GM12878 (cell line): ENCODE results near the gene GIMAP6.
"Not testable (repeated sequence)": the region's sequence is repeated elsewhere in the genome, so short reads cannot be mapped to it uniquely, and the experiment has no call there.

ENCODE experiments used
- ATF7 ChIP-seq: fragments of 450-650 bp; IDR thresholded peaks from 2 replicates; pipeline ENCODE4 v1.6.1; 2016; ENCODE audit warnings: low read depth, mild to moderate bottlenecking
- JUND ChIP-seq: IDR thresholded peaks from 2 replicates; pipeline ENCODE4 v1.6.1; 2012; ENCODE audit warnings: low read depth, mild to moderate bottlenecking, low read length, improper control_type of control experiment, moderate library complexity
- POLR2A ChIP-seq: IDR thresholded peaks from 2 replicates; pipeline ENCODE4 v1.6.1; 2011; ENCODE audit warnings: low read depth, mild to moderate bottlenecking, low read length
- POLR2AphosphoS5 ChIP-seq: IDR thresholded peaks from 2 replicates; pipeline ENCODE4 v1.6.1; 2011; ENCODE audit warnings: mild to moderate bottlenecking, low read length, inconsistent platforms
- POU2F2 ChIP-seq: IDR thresholded peaks from 3 replicates; pipeline ENCODE4 v1.6.1; 2011; ENCODE audit warnings: low read depth, mild to moderate bottlenecking, low read length, borderline replicate concordance
- SIN3A ChIP-seq: IDR thresholded peaks from 2 replicates; pipeline ENCODE4 v1.6.1; 2012; ENCODE audit warnings: low read depth, low read length, improper control_type of control experiment
- SREBF1 ChIP-seq: IDR thresholded peaks from 2 replicates; pipeline ENCODE4 v1.6.1; 2012; ENCODE audit warnings: mild to moderate bottlenecking, low read length
- TBL1XR1 ChIP-seq: IDR thresholded peaks from 2 replicates; pipeline ENCODE4 v1.6.1; 2012; ENCODE audit warnings: low read depth, low read length, improper control_type of control experiment
- ZNF217 ChIP-seq: fragments of 450-650 bp; IDR thresholded peaks from 2 replicates; pipeline ENCODE4 v1.6.1; 2017; ENCODE audit warnings: antibody characterized with exemption, mild to moderate bottlenecking
- TF ChIP-seq, protein P1 (sequence below), 3 experiments: IDR thresholded peaks in 2 of 3; conservative IDR thresholded peaks in 1 of 3; 2 replicates each; pipeline ENCODE4 v1.5.1; 2011; ENCODE audit warnings: low read depth in 3 of 3, low read length in 3 of 3, mild to moderate bottlenecking in 3 of 3, control low read depth in 2 of 3, moderate library complexity in 2 of 3, inconsistent platforms in 1 of 3, mixed read lengths in 1 of 3; ENCODE audit not compliant: control insufficient read depth in 2 of 3, insufficient read depth in 1 of 3; ENCODE audit errors: extremely low read depth in 1 of 3
- TF ChIP-seq, protein P2 (sequence below): IDR thresholded peaks from 2 replicates; pipeline ENCODE4 v1.6.1; 2011; ENCODE audit warnings: mild to moderate bottlenecking, low read depth, low read length, moderate library complexity; ENCODE audit not compliant: insufficient replicate concordance

DNA sequence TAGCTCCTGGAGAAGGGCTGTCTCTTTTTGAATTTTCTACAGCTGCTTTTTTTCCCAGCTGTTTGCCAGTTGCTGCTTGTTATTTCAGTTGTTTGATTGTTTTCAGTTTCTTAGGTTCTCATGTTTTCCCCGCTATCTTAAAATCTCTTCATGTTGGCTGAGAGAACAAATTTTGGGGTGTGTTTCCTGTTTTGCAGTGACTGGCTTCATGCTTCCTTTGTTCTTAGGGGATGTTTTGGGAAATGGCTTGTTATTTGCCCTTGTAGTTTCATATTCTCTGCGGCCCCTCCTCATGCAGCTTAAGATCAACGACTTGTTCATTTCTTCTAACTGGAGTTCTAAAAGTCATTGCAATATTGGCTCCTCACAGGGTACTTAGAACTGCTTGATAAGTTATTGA is 44.7 kb upstream of the GIMAP6 start:
- not testable (repeated sequence) for TF ChIP-seq SREBF1, POU2F2, TBL1XR1, ZNF217, POLR2AphosphoS5, JUND, ATF7, POLR2A, SIN3A
- TF ChIP-seq, protein P1, sequence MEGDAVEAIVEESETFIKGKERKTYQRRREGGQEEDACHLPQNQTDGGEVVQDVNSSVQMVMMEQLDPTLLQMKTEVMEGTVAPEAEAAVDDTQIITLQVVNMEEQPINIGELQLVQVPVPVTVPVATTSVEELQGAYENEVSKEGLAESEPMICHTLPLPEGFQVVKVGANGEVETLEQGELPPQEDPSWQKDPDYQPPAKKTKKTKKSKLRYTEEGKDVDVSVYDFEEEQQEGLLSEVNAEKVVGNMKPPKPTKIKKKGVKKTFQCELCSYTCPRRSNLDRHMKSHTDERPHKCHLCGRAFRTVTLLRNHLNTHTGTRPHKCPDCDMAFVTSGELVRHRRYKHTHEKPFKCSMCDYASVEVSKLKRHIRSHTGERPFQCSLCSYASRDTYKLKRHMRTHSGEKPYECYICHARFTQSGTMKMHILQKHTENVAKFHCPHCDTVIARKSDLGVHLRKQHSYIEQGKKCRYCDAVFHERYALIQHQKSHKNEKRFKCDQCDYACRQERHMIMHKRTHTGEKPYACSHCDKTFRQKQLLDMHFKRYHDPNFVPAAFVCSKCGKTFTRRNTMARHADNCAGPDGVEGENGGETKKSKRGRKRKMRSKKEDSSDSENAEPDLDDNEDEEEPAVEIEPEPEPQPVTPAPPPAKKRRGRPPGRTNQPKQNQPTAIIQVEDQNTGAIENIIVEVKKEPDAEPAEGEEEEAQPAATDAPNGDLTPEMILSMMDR (IDR thresholded peaks at IDR 0.05 in 2 of 3, conservative IDR thresholded peaks at IDR 0.05 in 1 of 3; ENCODE audit: control insufficient read depth in 2 of 3, extremely low read depth in 1 of 3, insufficient read depth in 1 of 3, low read depth in 3 of 3, low read length in 3 of 3) = not testable (repeated sequence)
- TF ChIP-seq, protein P2, sequence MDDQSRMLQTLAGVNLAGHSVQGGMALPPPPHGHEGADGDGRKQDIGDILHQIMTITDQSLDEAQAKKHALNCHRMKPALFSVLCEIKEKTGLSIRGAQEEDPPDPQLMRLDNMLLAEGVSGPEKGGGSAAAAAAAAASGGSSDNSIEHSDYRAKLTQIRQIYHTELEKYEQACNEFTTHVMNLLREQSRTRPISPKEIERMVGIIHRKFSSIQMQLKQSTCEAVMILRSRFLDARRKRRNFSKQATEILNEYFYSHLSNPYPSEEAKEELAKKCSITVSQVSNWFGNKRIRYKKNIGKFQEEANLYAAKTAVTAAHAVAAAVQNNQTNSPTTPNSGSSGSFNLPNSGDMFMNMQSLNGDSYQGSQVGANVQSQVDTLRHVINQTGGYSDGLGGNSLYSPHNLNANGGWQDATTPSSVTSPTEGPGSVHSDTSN = not testable (repeated sequence)
